ENCODE results near the gene YTHDF1. TPM values are rescaled to one million over a fixed set of nuclear protein-coding genes. Genes with fewer than 3 reads are reported as not detected.
"Not testable (repeated sequence)": the region's sequence is repeated elsewhere in the genome, so short reads cannot be mapped to it uniquely, and the experiment has no call there.

Gene YTHDF1
- total RNA-seq, 1 experiment from 2014 or later: 196 TPM

DNA sequence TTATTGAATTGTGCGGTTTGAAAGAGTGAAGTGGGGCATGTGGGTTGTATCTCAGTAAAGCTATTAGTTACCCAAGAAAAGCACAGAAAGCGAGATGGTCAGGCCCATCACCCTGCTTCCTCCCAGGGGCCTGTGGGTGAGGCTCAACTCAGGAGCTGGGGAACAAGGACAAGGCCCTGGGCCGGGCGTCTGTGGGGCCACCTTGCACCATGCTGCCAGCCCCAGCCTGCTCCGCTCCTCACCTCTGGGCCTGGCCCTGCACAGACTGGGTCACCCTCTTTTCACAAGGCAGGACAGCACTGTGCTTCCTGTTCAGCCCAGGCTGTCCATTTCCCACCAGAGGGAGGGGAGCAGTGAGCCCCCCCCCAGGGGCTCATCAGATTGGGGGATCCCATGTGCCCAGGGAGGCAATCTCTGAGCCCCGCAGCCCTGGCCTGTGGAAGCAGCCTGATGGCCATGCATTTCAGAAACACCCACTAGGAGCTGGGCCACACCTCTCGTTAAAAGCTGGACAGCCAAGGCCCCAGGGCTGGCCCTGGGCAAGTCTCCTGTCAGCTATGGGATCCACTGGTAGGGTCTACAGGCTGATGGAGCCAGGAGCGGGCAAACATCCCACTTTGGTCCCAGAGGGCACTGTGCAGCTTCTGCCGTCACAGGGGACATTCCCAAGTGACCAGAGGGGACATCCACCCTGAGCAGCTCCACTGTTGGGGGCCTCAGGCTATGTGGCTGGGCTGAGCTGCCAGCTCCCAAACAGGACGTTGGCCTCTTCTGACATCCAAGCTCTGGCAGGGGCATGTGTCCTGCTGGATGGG, 55.9 kb downstream of the YTHDF1 start:
- H3K27ac Mint-ChIP-seq (ENCODE audit: unreplicated experiment): no peak overlapping the region
- Histone ChIP-seq H3K9me3 (no peaks in the 10 kb centered on the region), H3K4me3 (ENCODE audit: low read depth, low read length) (no peak overlapping the region), H3K27me3 (replicated peaks; ENCODE audit: control insufficient read depth, insufficient read depth, low read length) (peaks cover 4% of the 10 kb centered on the region; the same call in 1 of the 2 replicates), H3K36me3 (ENCODE audit: control insufficient read depth, insufficient read depth, low read length) (no peaks in the 10 kb centered on the region), H3K4me1 (no peaks in the 10 kb centered on the region)
- peak in 1 of 2 experiments; percentile 47 for DNase-seq
- TF ChIP-seq, protein P1, sequence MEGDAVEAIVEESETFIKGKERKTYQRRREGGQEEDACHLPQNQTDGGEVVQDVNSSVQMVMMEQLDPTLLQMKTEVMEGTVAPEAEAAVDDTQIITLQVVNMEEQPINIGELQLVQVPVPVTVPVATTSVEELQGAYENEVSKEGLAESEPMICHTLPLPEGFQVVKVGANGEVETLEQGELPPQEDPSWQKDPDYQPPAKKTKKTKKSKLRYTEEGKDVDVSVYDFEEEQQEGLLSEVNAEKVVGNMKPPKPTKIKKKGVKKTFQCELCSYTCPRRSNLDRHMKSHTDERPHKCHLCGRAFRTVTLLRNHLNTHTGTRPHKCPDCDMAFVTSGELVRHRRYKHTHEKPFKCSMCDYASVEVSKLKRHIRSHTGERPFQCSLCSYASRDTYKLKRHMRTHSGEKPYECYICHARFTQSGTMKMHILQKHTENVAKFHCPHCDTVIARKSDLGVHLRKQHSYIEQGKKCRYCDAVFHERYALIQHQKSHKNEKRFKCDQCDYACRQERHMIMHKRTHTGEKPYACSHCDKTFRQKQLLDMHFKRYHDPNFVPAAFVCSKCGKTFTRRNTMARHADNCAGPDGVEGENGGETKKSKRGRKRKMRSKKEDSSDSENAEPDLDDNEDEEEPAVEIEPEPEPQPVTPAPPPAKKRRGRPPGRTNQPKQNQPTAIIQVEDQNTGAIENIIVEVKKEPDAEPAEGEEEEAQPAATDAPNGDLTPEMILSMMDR (IDR thresholded peaks at IDR 0.05; ENCODE audit: insufficient read depth in 1 of 2, low read depth in 1 of 2, low read length in 1 of 2, severe bottlenecking in 1 of 2, unreplicated experiment in 1 of 2): no peak
- no peak overlapping the region for H3K4me3 Mint-ChIP-seq (ENCODE audit: unreplicated experiment)
- BruUV-seq (replicated peaks): no TSS peak
- H3K27me3 Mint-ChIP-seq (ENCODE audit: insufficient read depth, unreplicated experiment): peaks cover 34% of the 10 kb centered on the region
- no peaks in the 10 kb centered on the region for H3K36me3 Mint-ChIP-seq (ENCODE audit: insufficient read depth, unreplicated experiment)
- ChIA-PET POLR2A (interaction anchor here (0.6 kb wide), 1 partner anchor 402 kb away, joined by 3 read pairs; no protein-coding TSS in a partner anchor), CTCF (no interaction called here)
- intact Hi-C loops (cut with micrococcal nuclease; ENCODE audit: unreplicated experiment): loop anchor here (5.0 kb wide), 1 partner anchor 58 kb away; no protein-coding TSS in a partner anchor
- no peaks in the 10 kb centered on the region for H3K4me1 Mint-ChIP-seq (ENCODE audit: low read depth, unreplicated experiment)
- no peaks in the 10 kb centered on the region for H3K9me3 Mint-ChIP-seq (ENCODE audit: unreplicated experiment)

DNA sequence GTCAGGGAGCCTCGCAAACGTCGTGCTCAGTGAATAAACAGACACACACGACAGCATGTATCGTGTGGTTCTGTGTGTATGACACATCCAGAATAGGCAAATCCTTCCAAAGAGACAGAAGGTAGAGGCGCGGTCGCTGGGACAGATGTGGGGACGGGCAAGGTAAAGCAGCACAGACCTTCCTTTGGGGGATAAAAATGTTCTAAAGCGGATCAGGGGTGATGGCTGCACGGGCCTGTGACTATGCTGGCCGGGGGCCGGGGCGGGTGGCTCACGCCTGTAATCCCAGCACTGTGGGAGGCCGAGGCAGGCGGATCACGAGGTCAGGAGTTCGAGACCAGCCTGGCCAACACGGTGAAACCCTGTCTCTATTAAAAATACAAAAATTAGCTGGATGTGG, 56.7 kb downstream of the YTHDF1 start:
- H3K27ac Mint-ChIP-seq (ENCODE audit: unreplicated experiment); H3K4me1 ChIP-seq; H3K36me3 ChIP-seq (ENCODE audit: control insufficient read depth, insufficient read depth, low read length); POLR2A ChIA-PET; H3K9me3 ChIP-seq; BruUV-seq (replicated peaks); CTCF ChIA-PET; H3K36me3 Mint-ChIP-seq (ENCODE audit: insufficient read depth, unreplicated experiment); H3K4me3 Mint-ChIP-seq (ENCODE audit: unreplicated experiment); H3K9me3 Mint-ChIP-seq (ENCODE audit: unreplicated experiment); H3K27me3 ChIP-seq (replicated peaks; ENCODE audit: control insufficient read depth, insufficient read depth, low read length); H3K4me1 Mint-ChIP-seq (ENCODE audit: low read depth, unreplicated experiment); H3K4me3 ChIP-seq (ENCODE audit: low read depth, low read length): not testable (repeated sequence)
- H3K27me3 Mint-ChIP-seq (ENCODE audit: insufficient read depth, unreplicated experiment): peaks cover 31% of the 10 kb centered on the region
- intact Hi-C loops (cut with micrococcal nuclease; ENCODE audit: unreplicated experiment): loop anchor here (5.0 kb wide), 1 partner anchor 57 kb away; no protein-coding TSS in a partner anchor
- peak in 1 of 2 experiments; percentile 36 for DNase-seq

DNA sequence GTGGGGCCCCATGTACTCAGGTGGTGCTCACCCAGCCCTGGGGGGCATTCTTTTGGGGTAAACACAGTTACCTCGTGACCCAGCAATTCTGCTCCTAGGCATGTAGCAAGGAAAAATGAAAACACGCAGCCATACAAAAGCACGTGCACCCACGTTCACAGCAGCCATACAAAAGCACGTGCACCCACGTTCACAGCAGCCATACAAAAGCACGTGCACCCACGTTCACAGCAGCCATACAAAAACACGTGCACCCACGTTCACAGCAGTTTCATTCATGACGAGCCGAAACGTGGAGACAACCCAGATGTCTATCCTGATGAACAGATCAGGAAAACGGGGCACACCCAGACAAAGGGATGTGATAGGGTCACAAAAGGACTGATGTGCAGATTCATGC, 57.1 kb downstream of the YTHDF1 start:
- H3K36me3 Mint-ChIP-seq (ENCODE audit: insufficient read depth, unreplicated experiment): no peaks in the 10 kb centered on the region
- TF ChIP-seq, protein P1 (IDR thresholded peaks at IDR 0.05; ENCODE audit: insufficient read depth in 1 of 2, low read depth in 1 of 2, low read length in 1 of 2, severe bottlenecking in 1 of 2, unreplicated experiment in 1 of 2): no peak
- H3K27ac Mint-ChIP-seq (ENCODE audit: unreplicated experiment): no peak overlapping the region
- peak in 1 of 2 experiments; percentile 37 for DNase-seq
- ChIA-PET CTCF (no interaction called here), POLR2A (no interaction called here)
- no peaks in the 10 kb centered on the region for H3K36me3 ChIP-seq (ENCODE audit: control insufficient read depth, insufficient read depth, low read length)
- H3K4me1 Mint-ChIP-seq (ENCODE audit: low read depth, unreplicated experiment): no peaks in the 10 kb centered on the region
- intact Hi-C loops (cut with micrococcal nuclease; ENCODE audit: unreplicated experiment): loop anchor here (5.0 kb wide), 1 partner anchor 57 kb away; no protein-coding TSS in a partner anchor
- H3K9me3 Mint-ChIP-seq (ENCODE audit: unreplicated experiment): no peaks in the 10 kb centered on the region
- no TSS peak for BruUV-seq (replicated peaks)
- H3K4me3 ChIP-seq (ENCODE audit: low read depth, low read length): no peak overlapping the region
- no peak overlapping the region for H3K4me3 Mint-ChIP-seq (ENCODE audit: unreplicated experiment)
- peaks cover 4% of the 10 kb centered on the region; the same call in 1 of the 2 replicates for H3K27me3 ChIP-seq (replicated peaks; ENCODE audit: control insufficient read depth, insufficient read depth, low read length)
- peaks cover 35% of the 10 kb centered on the region for H3K27me3 Mint-ChIP-seq (ENCODE audit: insufficient read depth, unreplicated experiment)
- H3K9me3 ChIP-seq: no peaks in the 10 kb centered on the region
- no peaks in the 10 kb centered on the region for H3K4me1 ChIP-seq

All from Caco-2 (cell line).